IPS-NIHi7 (cell line): ENCODE data around the gene FOXN1.
"Not testable (repeated sequence)": the region's sequence is repeated elsewhere in the genome, so short reads cannot be mapped to it uniquely, and the experiment has no call there.

Experiments
- DNase-seq: peaks from one replicate; pipeline ENCODE4 v3.0.0; 2012; ENCODE audit warnings: mixed read lengths; ENCODE audit errors: extremely low spot score

FOXN1 gene

GRCh38 chr17:28505986-28506665 is at the start of gene FOXN1:
TSS of gene FOXN1 (plus strand) at chr17:28506348. CDS start at chr17:28523970, 17,622 bp downstream.
- no peak for DNase-seq

GRCh38 chr17:28457890-28458289 is 48.3 kb upstream of the FOXN1 start:
- DNase-seq = no peak

GRCh38 chr17:28458881-28459280 is 47.3 kb upstream of the FOXN1 start:
- not testable (repeated sequence) for DNase-seq

- no peak for DNase-seq
Observed at GRCh38 chr17:28460901-28461300, 45.2 kb upstream of the FOXN1 start.

- no peak for DNase-seq
Observed at GRCh38 chr17:28466001-28466400, 40.1 kb upstream of the FOXN1 start.

- DNase-seq = no peak
Observed at GRCh38 chr17:28466521-28467048, 39.6 kb upstream of the FOXN1 start.

GRCh38 chr17:28467456-28468025 is 38.6 kb upstream of the FOXN1 start:
- DNase-seq = no peak

GRCh38 chr17:28468033-28468735 is 38.0 kb upstream of the FOXN1 start:
- not testable (repeated sequence) for DNase-seq

- DNase-seq = no peak
Observed at GRCh38 chr17:28468781-28469180, 37.4 kb upstream of the FOXN1 start.

- no peak for DNase-seq
Observed at GRCh38 chr17:28469376-28469775, 36.8 kb upstream of the FOXN1 start.

GRCh38 chr17:28470266-28470913 is 35.8 kb upstream of the FOXN1 start:
- DNase-seq = no peak

GRCh38 chr17:28470914-28471366 is 35.2 kb upstream of the FOXN1 start:
- DNase-seq = peak; percentile 11

GRCh38 chr17:28471531-28472342 is 34.4 kb upstream of the FOXN1 start:
- no peak for DNase-seq

GRCh38 chr17:28472871-28473497 is 33.2 kb upstream of the FOXN1 start:
- DNase-seq = no peak

GRCh38 chr17:28473542-28473941 is 32.6 kb upstream of the FOXN1 start, which contains the start of gene SLC13A2:
TSS of gene SLC13A2 (plus strand) at chr17:28473644. CDS start at chr17:28473713, 69 bp downstream.
- DNase-seq = no peak

GRCh38 chr17:28474111-28474531 is 32.0 kb upstream of the FOXN1 start:
- DNase-seq = no peak

- no peak for DNase-seq
Observed at GRCh38 chr17:28475151-28475900, 30.8 kb upstream of the FOXN1 start.

- no peak for DNase-seq
Observed at GRCh38 chr17:28476076-28476865, 29.9 kb upstream of the FOXN1 start.

- DNase-seq = no peak
Observed at GRCh38 chr17:28477928-28478327, 28.2 kb upstream of the FOXN1 start.
